ENCODE measurements around the gene TAF4. TPM values are rescaled to one million over a fixed set of nuclear protein-coding genes. Genes with fewer than 3 reads are reported as not detected.

Gene TAF4
- total and polyA plus RNA-seq, 2 of the 13 experiments (the other 11 are each of a cell fraction or from before 2014, with no cell fraction given) = 5.9 to 12.0 TPM

DNA sequence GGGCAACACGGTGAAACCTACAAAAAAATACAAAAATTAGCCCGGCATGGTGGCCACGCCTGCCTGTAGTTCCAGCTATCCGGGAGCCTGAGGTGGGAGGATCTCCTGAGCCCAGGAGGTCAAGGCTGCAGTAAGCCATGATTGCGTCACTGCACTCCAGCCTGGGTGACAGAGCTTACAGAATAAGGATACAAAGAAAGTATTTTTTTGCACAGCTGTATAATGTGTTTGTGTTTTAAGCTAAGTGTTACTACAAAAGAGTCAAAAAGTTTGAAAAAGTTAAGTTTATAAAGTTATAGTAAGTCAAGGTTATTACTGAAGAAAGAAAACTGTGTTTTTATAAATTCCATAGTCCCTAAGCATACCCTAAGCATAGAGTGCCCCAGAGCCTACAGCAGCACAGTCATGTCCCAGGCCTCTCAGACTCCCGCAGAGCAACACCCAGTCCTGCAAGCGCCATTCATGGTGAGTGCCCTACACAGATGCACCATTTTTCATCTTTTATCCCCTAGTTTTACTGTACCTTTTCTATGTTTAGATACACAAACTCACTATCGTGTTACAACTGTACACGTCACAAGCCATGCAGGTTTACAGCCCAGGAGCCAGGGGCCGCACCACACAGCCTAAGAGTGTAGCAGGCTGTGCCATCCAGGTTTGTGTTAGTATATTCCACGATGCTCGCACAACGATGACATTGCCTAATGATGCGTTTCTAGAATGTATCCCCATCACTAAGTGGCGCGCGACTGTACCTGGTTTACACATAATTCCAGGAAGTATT, 22.4 kb downstream of the TAF4 start (continued):
- TF ChIP-seq ZFY (CRISPR knock-in tag; IDR thresholded peaks at IDR 0.05) (peak; percentile 19; the same call in 1 of the 2 replicates), KMT2A (CRISPR knock-in tag; IDR thresholded peaks at IDR 0.05) (peak; percentile 91), AGO1 (IDR thresholded peaks at IDR 0.05; ENCODE audit: low read depth, low read length, poor library complexity, severe bottlenecking) (no peak), PCBP1 (IDR thresholded peaks at IDR 0.05; ENCODE audit: borderline replicate concordance, low read depth, low read length) (no peak), SSRP1 (CRISPR knock-in tag; IDR thresholded peaks at IDR 0.05) (no peak), ZNF205 (CRISPR knock-in tag; IDR thresholded peaks at IDR 0.05) (peak; percentile 65), ZNF274 (CRISPR knock-in tag; IDR thresholded peaks at IDR 0.05) (no peak), RFXAP (CRISPR knock-in tag; IDR thresholded peaks at IDR 0.05; ENCODE audit: borderline replicate concordance) (no peak; the same call in 1 of the 2 replicates), SRY (CRISPR knock-in tag; IDR thresholded peaks at IDR 0.05) (no peak), SYNCRIP (IDR thresholded peaks at IDR 0.05; ENCODE audit: insufficient read depth, low read depth, low read length) (no peak), REL (CRISPR knock-in tag; conservative IDR thresholded peaks at IDR 0.05) (no peak), ZNF678 (CRISPR knock-in tag; IDR thresholded peaks at IDR 0.05) (no peak), SRSF4 (IDR thresholded peaks at IDR 0.05; ENCODE audit: low read depth, low read length, poor library complexity, severe bottlenecking) (no peak), DPF2 (CRISPR knock-in tag; IDR thresholded peaks at IDR 0.05; ENCODE audit: borderline replicate concordance, low read depth) (peak; percentile 85; the same call in 1 of the 2 replicates)
- TF ChIP-seq, protein P1, sequence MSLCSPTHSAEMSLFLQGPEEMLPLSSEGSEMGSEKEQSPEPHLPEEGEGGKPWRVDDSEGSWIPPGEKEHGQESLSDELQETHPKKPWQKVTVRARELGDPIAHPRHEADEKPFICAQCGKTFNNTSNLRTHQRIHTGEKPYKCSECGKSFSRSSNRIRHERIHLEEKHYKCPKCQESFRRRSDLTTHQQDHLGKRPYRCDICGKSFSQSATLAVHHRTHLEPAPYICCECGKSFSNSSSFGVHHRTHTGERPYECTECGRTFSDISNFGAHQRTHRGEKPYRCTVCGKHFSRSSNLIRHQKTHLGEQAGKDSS (CRISPR knock-in tag; IDR thresholded peaks at IDR 0.05; ENCODE audit: borderline replicate concordance, low read depth) = peak; percentile 56; the same call in 1 of the 2 replicates
- TF ChIP-seq, protein P2, sequence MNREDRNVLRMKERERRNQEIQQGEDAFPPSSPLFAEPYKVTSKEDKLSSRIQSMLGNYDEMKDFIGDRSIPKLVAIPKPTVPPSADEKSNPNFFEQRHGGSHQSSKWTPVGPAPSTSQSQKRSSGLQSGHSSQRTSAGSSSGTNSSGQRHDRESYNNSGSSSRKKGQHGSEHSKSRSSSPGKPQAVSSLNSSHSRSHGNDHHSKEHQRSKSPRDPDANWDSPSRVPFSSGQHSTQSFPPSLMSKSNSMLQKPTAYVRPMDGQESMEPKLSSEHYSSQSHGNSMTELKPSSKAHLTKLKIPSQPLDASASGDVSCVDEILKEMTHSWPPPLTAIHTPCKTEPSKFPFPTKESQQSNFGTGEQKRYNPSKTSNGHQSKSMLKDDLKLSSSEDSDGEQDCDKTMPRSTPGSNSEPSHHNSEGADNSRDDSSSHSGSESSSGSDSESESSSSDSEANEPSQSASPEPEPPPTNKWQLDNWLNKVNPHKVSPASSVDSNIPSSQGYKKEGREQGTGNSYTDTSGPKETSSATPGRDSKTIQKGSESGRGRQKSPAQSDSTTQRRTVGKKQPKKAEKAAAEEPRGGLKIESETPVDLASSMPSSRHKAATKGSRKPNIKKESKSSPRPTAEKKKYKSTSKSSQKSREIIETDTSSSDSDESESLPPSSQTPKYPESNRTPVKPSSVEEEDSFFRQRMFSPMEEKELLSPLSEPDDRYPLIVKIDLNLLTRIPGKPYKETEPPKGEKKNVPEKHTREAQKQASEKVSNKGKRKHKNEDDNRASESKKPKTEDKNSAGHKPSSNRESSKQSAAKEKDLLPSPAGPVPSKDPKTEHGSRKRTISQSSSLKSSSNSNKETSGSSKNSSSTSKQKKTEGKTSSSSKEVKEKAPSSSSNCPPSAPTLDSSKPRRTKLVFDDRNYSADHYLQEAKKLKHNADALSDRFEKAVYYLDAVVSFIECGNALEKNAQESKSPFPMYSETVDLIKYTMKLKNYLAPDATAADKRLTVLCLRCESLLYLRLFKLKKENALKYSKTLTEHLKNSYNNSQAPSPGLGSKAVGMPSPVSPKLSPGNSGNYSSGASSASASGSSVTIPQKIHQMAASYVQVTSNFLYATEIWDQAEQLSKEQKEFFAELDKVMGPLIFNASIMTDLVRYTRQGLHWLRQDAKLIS (CRISPR knock-in tag; IDR thresholded peaks at IDR 0.05) = 0 out of 2 replicates have a peak, but pooled peaks have one; percentile 26
- TF ChIP-seq, protein P3, sequence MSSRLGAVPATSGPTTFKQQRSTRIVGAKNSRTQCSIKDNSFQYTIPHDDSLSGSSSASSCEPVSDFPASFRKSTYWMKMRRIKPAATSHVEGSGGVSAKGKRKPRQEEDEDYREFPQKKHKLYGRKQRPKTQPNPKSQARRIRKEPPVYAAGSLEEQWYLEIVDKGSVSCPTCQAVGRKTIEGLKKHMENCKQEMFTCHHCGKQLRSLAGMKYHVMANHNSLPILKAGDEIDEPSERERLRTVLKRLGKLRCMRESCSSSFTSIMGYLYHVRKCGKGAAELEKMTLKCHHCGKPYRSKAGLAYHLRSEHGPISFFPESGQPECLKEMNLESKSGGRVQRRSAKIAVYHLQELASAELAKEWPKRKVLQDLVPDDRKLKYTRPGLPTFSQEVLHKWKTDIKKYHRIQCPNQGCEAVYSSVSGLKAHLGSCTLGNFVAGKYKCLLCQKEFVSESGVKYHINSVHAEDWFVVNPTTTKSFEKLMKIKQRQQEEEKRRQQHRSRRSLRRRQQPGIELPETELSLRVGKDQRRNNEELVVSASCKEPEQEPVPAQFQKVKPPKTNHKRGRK (CRISPR knock-in tag; IDR thresholded peaks at IDR 0.05) = no peak
- TF ChIP-seq, protein P4, sequence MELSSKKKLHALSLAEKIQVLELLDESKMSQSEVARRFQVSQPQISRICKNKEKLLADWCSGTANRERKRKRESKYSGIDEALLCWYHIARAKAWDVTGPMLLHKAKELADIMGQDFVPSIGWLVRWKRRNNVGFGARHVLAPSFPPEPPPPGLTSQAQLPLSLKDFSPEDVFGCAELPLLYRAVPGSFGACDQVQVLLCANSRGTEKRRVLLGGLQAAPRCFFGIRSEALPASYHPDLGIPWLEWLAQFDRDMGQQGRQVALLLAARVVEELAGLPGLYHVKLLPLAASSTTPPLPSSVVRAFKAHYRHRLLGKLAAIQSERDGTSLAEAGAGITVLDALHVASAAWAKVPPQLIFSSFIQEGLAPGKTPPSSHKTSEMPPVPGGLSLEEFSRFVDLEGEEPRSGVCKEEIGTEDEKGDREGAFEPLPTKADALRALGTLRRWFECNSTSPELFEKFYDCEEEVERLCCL (CRISPR knock-in tag; IDR thresholded peaks at IDR 0.05; ENCODE audit: borderline replicate concordance) = no peak
- TF ChIP-seq, protein P5, sequence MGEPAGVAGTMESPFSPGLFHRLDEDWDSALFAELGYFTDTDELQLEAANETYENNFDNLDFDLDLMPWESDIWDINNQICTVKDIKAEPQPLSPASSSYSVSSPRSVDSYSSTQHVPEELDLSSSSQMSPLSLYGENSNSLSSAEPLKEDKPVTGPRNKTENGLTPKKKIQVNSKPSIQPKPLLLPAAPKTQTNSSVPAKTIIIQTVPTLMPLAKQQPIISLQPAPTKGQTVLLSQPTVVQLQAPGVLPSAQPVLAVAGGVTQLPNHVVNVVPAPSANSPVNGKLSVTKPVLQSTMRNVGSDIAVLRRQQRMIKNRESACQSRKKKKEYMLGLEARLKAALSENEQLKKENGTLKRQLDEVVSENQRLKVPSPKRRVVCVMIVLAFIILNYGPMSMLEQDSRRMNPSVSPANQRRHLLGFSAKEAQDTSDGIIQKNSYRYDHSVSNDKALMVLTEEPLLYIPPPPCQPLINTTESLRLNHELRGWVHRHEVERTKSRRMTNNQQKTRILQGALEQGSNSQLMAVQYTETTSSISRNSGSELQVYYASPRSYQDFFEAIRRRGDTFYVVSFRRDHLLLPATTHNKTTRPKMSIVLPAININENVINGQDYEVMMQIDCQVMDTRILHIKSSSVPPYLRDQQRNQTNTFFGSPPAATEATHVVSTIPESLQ (CRISPR knock-in tag; conservative IDR thresholded peaks at IDR 0.05) = no peak

Data from HepG2 (cell line).